GM19023 (cell line): ENCODE results near the gene FSD1L.
"Not testable (repeated sequence)": the region's sequence is repeated elsewhere in the genome, so short reads cannot be mapped to it uniquely, and the experiment has no call there.

Experiments used
- ATAC-seq: cut with Tn5 transposase; IDR thresholded peaks from one replicate; pipeline ENCODE4 v1.9.1; 2021; ENCODE audit warnings: mild to moderate bottlenecking, moderate library complexity; ENCODE audit not compliant: unreplicated experiment

The FSD1L gene

DNA sequence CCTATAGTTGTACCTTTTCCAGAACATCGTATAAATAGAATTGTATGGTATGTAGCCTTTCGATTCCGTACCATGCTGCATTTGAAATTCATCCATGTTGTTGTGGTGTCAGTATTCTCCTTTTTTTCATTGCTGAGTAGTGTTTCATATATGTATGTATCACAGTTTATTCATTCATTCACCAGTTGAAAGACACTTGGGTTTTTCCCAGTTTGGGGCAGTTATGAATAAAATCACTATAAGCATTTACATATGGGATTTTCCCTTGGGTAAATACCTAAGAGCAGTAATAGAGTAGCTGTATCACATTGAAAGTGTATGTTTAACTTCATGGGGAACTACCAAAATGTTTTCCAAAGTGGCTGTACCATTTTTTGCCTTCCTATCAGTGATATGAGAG, 94.0 kb downstream of the FSD1L start:
- ATAC-seq, result peak; percentile 98

DNA sequence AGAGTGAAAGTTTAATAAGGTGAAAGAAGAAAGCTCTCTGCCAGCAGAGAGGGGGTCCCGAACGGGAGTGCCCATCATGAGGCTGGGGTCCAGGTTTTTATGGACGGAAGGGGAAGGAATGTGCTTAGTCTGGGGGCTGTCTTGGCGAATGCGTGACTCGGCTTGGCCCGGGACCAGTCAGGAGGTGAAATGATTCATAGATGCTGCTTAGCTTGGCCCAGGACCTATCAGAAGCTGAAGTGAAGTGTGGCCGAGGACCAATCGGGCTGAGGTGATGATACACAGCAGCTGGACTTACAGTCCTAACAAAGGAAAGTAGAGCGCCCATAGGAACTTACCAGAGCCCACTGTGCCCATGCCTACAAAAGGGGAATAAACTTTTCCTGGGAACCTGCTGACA, 106.2 kb downstream of the FSD1L start:
- ATAC-seq, result no peak

DNA sequence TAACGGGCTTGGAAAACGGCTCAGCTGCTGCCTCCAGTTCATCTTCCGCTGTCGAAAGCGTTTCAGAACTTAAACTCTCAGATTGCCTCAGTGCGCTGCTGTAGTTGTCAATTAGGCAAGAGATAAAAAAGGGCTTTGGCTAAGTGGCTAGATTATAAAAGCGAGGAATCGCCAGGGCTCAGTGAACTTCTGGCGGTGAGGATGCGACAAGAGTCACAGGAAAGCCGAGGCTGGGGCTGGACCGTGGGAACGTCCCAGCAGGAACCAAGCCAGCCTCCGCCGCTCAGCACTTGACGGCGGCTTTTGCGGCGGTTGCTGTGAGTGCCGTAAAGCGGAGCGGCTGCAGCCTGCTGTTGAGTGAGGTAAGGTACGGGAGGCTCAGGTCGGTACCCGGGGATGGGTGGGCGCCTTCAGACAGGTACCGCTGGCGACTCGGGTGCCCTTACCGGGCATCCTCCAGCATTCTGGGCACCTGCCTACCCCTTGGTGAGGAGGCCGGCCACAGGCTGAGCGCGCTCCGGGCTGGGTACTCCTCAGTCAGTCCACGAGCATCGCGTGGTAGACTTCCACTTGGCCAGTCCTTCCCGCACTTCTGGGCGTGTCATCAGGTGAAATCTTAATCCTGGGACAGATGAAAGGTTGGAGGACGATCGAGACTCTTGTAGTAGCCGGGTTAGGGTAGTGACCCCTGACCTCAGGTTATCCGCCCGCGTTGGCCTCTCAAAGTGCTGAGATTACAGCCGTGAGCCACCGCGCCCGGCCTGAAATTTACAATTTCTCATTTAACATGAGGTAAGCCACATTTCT, 110.2 kb downstream of the FSD1L start, which contains the start of gene FKTN:
Gene FKTN (plus strand): TSS at position 328 of the 807 bp plus-strand sequence. CDS start 16,902 bp downstream, outside the sequence.
- ATAC-seq, result peak; percentile 99

DNA sequence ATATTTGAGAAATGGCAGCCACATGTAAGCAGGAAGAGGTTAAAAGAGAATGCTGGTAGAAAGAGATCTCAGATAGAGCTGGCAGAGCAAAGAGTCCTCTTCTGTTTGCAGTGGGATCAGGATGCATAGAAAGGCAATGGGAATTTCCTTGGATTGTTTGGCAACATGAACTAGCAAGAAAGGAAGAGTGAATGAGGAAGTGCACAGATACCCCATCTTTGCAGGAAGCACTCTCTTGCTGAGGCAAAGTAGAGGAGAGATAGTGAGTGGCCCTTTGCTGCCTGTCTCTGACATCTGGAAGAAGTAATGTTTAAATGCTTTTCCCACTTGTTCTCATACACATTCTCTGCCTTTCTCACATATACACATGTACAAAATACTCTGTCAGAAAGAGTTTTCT, 124.6 kb downstream of the FSD1L start:
- ATAC-seq, result no peak

DNA sequence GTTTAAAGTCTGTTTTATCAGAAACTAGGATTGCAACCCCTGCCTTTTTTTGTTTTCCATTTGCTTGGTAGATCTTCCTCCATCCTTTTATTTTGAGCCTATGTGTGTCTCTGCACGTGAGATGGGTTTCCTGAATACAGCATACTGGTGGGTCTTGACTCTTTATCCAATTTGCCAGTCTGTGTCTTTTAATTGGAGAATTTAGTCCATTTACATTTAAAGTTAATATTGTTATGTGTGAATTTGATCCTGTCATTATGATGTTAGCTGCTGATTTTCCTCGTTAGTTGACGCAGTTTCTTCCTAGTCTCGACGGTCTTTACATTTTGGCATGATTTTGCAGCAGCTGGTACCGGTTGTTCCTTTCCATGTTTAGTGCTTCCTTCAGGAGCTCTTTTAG, 132.1 kb downstream of the FSD1L start:
- ATAC-seq, result not testable (repeated sequence)

DNA sequence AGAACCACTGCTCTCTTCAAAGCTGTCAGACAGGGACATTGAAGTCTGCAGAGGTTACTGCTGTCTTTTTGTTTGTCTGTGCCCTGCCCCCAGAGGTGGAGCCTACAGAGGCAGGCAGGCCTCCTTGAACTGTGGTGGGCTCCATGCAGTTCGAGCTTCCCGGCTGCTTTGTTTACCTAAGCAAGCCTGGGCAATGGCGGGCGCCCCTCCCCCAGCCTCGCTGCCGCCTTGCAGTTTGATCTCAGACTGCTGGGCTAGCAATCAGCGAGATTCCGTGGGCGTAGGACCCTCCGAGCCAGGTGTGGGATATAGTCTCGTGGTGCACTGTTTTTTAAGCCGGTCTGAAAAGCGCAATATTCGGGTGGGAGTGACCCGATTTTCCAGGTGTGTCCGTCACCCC, 133.7 kb downstream of the FSD1L start:
- not testable (repeated sequence) for ATAC-seq

DNA sequence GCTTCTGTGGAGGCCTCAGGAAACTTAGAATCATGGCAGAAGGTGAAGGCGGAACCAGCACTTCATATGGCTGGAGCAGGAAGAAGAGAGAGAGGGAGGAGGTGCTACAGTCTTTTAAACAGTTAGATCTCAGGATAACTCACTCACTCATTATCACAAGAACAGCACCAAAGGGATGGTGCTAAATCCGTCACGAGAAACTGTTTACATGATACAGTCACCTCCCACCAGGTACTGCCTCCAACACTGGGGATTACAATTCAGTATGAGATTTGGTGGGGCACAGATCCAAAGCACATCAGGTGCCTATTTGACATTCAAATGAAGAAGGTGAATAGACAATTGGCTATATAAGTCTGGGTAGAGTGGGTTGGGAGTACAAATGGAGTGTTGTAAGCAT, 145.3 kb downstream of the FSD1L start:
- ATAC-seq, result no peak
